Activated T-cell treated with anti-CD3 and anti-CD28 coated beads, Interleukin-2, amount 50 U/mL, for 24 hours (primary cell): ENCODE results near the gene RANBP3.
A peak's percentile ranks its signal among the peaks of the same experiment; 100 is the strongest.
"Not testable (repeated sequence)": the region's sequence is repeated elsewhere in the genome, so short reads cannot be mapped to it uniquely, and the experiment has no call there.

Experiments used
- DNase-seq: peaks from one replicate; pipeline ENCODE4 v3.0.0-alpha.2; 2020
- H3K27ac Mint-ChIP-seq: 2 replicates; pipeline ENCODE4 v1.8.0; 2020; ENCODE audit warnings: mild to moderate bottlenecking, mixed read lengths
- H3K27me3 Mint-ChIP-seq: 2 replicates; pipeline ENCODE4 v1.8.0; 2020; ENCODE audit warnings: mixed read lengths
- H3K36me3 Mint-ChIP-seq: 2 replicates; pipeline ENCODE4 v1.8.0; 2020; ENCODE audit warnings: low read depth, mixed read lengths
- H3K4me1 Mint-ChIP-seq: 2 replicates; pipeline ENCODE4 v1.8.0; 2020; ENCODE audit warnings: low read depth, mixed read lengths
- H3K4me3 Mint-ChIP-seq: 2 replicates; pipeline ENCODE4 v1.8.0; 2020; ENCODE audit warnings: mild to moderate bottlenecking, moderate library complexity, mixed read lengths
- H3K9me3 Mint-ChIP-seq: 2 replicates; pipeline ENCODE4 v1.8.0; 2020; ENCODE audit warnings: mixed read lengths

The RANBP3 gene

DNA sequence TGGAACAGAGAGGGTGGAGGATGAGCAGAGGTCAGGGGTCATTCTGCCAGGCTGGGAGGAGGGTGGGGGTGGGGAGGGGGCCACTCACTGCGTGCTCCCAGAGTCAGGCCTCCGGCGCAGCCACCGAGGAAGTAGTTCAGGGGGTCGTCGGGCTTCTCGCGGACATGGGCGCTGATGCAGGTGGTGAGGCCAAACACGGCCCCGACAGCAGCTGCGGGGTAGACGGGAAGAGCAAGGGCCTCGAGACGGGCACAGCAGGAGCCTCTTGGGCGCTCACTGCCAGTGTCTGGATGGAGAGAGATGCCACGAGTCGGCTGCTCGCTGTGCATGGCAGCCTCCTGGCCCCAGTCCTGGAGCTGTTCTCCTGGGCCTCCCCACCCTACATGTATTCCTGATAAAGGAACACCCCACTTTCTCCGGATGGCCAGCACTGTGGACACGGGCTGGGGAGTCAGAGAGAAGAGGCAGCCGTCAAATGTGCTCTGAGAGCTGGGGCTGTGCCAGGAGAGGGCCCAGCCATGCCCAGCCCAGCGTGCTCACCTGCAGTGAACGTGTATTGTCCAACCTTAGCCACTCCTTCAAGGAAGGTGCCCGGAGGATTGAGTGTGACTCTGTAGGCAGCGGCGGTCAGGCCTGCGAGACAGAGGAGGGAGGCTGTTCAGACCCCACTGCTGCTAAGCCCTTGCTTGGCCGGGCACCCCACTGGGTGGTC, 81.4 kb downstream of the RANBP3 start:
- Mint-ChIP-seq H3K27ac (no peak overlapping the region), H3K9me3 (no peaks in the 10 kb centered on the region), H3K4me3 (no peak overlapping the region), H3K36me3 (peaks cover 49% of the 10 kb centered on the region), H3K27me3 (peaks cover 2% of the 10 kb centered on the region), H3K4me1 (peaks cover 17% of the 10 kb centered on the region)
- no peak for DNase-seq

DNA sequence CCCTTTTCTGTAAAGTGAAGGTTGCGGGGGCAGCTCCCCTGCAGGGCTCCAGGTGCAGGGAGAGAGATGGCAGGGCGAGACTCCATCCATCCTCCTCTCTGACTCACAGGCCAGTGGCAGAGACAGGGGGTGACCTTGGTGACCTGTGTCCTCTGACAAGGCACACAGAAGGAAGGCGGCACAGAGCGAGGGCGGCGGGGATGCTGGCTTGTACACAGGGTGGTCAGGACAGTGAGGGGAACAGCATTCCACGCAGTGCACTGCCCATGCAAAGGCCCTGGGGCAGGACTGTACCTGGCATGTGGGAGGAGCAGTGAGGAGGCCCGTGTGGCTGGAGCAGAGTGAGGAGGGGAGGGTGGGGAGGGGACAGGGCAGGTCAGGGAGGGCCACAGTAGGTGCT, 82.0 kb downstream of the RANBP3 start:
- peaks cover 11% of the 10 kb centered on the region for H3K4me1 Mint-ChIP-seq
- H3K9me3 Mint-ChIP-seq = no peaks in the 10 kb centered on the region
- H3K27me3 Mint-ChIP-seq = peaks cover 6% of the 10 kb centered on the region
- no peak for DNase-seq
- H3K27ac Mint-ChIP-seq = no peak overlapping the region
- peaks cover 43% of the 10 kb centered on the region for H3K36me3 Mint-ChIP-seq
- no peak overlapping the region for H3K4me3 Mint-ChIP-seq

DNA sequence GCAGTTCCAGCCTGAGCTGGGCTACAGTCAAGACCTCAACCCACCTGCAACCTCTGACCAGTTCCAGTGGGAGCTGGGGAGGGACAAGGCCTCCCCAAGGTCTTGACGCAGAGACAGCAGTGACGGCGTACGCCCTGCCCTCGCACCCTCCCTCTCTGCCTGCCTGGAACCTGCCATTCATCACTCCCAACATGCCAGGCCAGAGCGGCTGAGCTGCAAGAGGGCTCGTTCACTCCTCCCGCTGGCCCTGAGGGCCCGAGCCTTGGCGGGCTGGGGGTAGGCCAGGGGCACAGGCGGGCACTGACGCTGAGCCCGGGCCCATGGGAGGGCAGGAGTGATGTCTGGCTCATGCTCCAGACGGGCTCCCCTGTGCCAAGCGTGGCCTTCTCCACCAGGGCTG, 82.5 kb downstream of the RANBP3 start:
- peaks cover 11% of the 10 kb centered on the region for H3K27me3 Mint-ChIP-seq
- H3K36me3 Mint-ChIP-seq = peaks cover 42% of the 10 kb centered on the region
- no peak for DNase-seq
- H3K4me1 Mint-ChIP-seq = peaks cover 10% of the 10 kb centered on the region
- H3K9me3 Mint-ChIP-seq = no peaks in the 10 kb centered on the region
- no peak overlapping the region for H3K27ac Mint-ChIP-seq
- no peak overlapping the region for H3K4me3 Mint-ChIP-seq

DNA sequence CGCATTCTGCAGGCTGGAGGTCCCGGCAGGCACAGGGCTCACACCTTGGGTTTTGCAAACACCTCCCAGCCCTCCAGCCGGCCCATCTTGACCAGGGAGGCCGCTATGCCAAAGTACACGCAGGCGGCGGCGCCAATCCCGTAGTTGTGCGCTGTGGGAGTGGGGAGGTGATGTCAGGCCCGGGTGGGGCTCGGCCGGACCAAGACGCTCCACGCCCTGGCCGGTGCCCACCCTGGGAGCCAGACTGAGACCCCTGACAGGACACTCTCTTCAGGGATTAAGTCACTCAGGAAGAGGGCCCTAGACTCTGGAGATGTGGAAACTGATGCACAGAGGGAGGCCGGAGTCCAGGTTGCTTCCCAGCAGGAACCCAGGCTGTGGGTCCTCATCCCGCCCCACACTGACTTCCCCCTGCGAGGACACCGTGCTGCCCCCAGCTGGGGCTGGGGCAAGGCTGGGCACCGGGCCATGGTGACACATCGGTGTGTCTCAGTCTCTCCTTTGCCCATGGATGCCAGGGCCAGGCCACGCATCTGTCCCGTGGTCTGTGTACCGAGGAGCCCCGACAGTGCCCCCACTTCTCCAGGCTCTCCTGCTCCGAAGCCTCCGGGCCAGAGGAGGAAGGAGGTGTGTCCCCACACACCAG, 83.1 kb downstream of the RANBP3 start:
- DNase-seq = no peak
- H3K27ac Mint-ChIP-seq = no peak overlapping the region

DNA sequence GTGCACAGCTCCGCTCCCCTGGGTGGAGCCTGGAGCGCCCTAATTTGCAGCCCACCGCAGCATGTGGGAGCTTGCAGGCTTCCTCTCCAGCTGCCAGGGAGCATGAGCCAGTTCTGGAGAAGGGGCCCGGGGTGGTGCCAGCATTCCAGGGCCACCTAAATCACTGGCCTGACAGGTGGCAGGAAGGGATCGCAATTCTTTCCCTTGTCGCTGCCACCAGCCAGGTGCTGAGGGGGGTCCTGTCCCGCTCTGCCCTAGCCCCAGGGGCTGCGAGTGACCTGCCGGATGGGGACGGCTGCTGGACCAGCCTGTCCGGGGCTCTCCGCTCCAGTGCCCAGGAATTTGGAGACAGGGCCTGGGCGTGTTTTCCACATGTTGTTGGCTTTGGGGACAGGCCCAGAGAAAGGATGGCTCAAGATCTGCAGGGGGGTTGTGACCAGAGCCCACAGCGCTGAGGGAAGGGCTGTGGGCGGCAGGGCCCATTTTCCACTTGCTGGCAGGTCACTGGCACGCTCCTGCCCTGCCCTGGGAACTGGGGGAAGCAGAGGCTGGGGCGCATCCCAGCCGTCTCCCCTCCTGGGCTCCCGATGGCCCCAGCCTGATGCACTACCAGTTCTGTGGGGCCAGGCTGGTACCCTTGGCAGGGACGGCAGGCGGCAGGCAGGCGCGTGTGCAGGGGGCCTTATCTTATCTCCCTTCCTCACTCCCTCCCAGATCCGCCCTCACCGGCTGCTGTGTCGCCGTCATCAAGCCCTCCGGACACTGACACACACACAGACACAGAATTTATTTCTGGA, 83.8 kb downstream of the RANBP3 start:
- Mint-ChIP-seq H3K9me3 (no peaks in the 10 kb centered on the region), H3K27ac (no peak overlapping the region), H3K4me3 (no peak overlapping the region), H3K4me1 (peaks cover 3% of the 10 kb centered on the region), H3K36me3 (peaks cover 34% of the 10 kb centered on the region), H3K27me3 (peaks cover 21% of the 10 kb centered on the region)
- no peak for DNase-seq

More for the DNA sequence above, 83.1 kb downstream of the RANBP3 start:
- H3K27me3 Mint-ChIP-seq = peaks cover 15% of the 10 kb centered on the region
- H3K36me3 Mint-ChIP-seq = peaks cover 36% of the 10 kb centered on the region
- no peaks in the 10 kb centered on the region for H3K9me3 Mint-ChIP-seq
- peaks cover 4% of the 10 kb centered on the region for H3K4me1 Mint-ChIP-seq
- H3K4me3 Mint-ChIP-seq = no peak overlapping the region

DNA sequence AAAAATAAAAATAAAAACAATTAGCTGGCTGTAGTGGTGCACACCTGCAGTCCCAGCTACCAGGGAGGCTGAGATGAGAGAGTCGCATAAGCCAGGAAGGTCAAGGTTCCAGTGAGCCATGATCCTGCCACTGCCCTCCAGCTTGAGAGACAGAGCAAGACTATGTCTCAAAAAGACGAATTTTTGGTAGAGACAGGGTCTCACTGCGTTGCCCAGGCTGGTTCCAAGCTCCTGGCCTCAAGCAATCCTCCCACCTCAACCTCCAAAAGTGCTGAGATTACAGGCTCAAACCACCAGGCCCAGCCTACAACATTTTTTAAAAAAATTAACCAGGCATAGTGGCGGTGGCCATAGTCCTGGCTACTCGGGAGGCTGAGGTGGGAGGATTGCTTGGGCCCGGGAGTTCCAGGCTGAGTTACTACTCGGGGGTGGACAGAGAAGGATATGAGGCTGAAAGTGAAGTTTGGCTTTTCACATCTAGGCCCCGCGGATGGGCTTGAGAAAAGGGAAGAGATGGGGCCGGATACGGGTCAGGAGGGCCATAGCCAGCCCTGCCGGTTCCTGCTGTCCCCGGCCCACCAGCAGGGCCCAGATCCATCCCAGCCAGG, 84.5 kb downstream of the RANBP3 start:
- Mint-ChIP-seq H3K4me3 (no peak overlapping the region), H3K27me3 (peaks cover 22% of the 10 kb centered on the region)

DNA sequence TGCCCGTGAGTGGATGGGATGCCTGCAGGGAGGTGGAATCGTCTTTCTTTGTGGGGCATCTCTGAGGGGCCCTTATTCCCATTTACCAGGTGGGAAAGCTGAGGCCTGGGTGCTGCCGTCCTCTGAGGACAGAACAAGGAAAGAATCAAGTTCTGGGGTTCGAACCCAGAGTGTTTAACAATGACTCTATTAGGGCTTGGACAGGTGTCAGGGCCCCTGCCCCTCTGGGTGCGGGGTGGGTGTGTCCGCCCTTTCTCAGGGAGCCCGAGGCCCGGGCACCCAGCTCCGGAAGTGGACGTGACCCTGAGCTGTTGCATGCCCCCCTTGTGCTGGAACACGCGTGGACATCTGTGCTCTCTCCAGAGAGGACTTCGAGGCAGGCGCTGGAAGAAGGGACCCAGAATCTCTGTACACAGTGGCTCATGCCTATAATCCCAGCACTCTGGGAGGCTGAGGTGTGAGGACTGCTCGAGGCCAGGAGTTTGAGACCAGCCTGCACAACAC, 85.1 kb downstream of the RANBP3 start:
- Mint-ChIP-seq H3K27ac (no peak overlapping the region), H3K9me3 (no peaks in the 10 kb centered on the region), H3K27me3 (peaks cover 24% of the 10 kb centered on the region), H3K4me1 (peaks cover 3% of the 10 kb centered on the region), H3K4me3 (no peak overlapping the region), H3K36me3 (peaks cover 30% of the 10 kb centered on the region)
- DNase-seq = no peak

More for the DNA sequence above, 84.5 kb downstream of the RANBP3 start:
- H3K27ac Mint-ChIP-seq = no peak overlapping the region
- no peaks in the 10 kb centered on the region for H3K9me3 Mint-ChIP-seq
- peaks cover 34% of the 10 kb centered on the region for H3K36me3 Mint-ChIP-seq
- no peak for DNase-seq
- H3K4me1 Mint-ChIP-seq = peaks cover 3% of the 10 kb centered on the region

DNA sequence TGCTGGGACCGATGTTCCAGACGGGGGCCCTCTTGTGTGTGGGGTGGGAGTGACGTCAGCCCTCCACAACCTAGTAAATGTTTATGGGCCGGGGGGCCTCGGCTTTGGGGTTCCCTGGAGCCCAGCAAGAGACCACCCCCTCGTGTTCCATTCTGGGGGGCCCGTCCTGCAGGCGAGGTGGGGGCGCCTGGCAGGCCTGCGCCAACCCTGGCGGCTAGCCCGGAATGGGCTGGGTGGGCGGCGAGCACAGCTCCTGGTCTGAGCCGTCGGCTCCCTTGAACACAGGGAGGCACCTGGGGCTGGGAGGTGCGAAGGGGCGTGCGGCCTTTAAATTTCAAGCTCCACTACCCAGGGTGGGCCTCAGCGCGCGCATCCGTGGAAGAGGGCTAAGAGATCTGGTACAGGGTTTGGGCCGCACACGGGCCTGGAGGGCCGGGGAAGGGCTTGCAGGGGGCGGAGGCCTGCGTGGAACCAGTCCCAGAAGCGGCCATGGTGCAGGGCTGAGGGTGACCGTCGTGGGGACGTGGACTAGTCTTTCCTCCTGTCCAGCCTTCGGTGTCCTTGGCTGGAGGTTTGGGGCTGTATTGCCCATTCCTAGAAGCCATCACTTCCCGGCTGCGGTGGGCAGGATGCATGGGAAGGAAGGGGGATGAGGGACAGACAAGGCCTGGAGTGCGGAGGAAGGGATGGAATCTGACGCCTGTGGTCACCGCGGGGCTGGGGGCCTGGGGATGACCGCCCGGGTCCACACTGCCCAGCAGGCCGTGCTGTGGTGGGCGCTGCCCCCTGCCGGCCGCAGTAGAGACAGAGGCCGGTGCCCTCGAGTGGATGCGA, 85.8 kb downstream of the RANBP3 start:
- Mint-ChIP-seq H3K4me3 (no peak overlapping the region), H3K36me3 (peaks cover 28% of the 10 kb centered on the region), H3K27ac (no peak overlapping the region), H3K4me1 (peaks cover 3% of the 10 kb centered on the region), H3K27me3 (peaks cover 24% of the 10 kb centered on the region), H3K9me3 (no peaks in the 10 kb centered on the region)
- DNase-seq = peak; percentile 55

DNA sequence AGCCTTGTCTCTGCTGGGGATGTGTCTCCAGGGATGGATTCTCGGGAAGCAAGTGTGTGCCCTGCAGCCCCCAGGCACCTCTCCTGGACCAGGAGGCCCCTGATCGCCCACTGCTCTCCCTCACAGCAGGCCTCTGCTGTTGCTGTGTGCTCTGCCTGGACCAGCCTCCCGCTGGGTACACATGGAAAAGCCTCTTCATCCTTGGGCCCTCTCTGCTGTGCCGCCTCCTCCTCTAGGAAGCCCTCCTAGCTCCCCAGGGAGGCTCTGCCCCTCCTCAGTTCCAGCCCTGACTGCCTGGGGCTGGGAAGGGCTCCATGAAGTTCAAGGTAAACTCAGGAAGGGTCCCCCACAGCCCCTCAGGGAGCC, 86.4 kb downstream of the RANBP3 start:
- Mint-ChIP-seq H3K27ac (no peak overlapping the region), H3K36me3 (peaks cover 23% of the 10 kb centered on the region), H3K27me3 (peaks cover 27% of the 10 kb centered on the region), H3K4me3 (no peak overlapping the region), H3K4me1 (peaks cover 3% of the 10 kb centered on the region), H3K9me3 (no peaks in the 10 kb centered on the region)
- DNase-seq = no peak

DNA sequence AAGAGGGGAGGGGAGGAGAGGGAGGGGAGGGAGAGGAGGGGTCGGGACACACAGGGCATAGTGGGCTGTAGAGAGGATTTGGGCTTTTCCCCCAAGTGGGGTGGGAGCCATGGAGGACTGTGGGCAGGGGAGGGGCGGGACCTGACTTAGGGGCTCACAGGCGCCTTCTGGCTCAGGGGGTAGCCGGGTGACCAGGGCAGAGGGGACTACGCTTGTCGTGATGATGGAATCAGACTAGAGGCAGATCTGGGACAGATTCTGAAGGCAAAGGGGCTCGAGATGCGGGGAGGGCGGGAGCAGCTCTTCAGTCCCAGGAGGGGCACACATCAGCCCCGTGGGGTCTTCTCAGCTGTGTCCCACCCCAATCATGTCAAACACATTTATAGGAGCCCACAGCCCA, 87.8 kb downstream of the RANBP3 start:
- H3K36me3 Mint-ChIP-seq = peaks cover 11% of the 10 kb centered on the region
- H3K27me3 Mint-ChIP-seq = peaks cover 31% of the 10 kb centered on the region
- no peak overlapping the region for H3K27ac Mint-ChIP-seq
- no peaks in the 10 kb centered on the region for H3K9me3 Mint-ChIP-seq
- H3K4me3 Mint-ChIP-seq = no peak overlapping the region
- no peak for DNase-seq
- H3K4me1 Mint-ChIP-seq = peaks cover 3% of the 10 kb centered on the region

DNA sequence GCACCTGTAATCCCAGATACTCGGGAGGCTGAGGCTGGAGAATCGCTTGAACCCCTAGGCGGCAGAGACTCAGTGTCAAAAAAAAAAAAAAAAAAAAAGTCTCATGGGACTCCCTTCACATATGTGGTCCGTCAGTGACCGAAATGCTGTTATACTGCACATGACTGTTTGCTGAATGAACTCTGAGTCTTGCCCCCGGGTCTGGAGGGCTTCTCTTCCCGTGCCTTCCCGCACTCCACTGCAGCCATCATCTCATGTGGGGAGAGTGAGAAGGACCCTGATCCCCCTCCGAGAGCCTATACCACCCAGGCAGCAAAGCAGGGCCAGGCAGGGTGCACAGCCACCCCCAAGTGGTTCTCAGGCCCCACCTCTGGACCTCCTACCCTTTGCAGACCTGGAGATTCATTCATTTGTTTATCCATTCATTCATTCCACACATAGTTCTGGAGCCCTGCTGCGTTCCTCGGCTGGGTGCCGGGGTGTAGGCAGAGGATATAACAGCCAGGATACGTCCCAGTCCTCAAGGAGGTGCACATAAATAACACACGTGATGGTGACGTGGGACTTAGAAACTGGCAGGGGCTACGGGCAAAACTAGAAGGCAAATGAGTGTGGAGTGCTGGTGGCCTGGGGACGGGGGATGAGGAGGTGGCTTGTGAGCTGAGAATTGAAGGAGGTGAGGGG, 88.5 kb downstream of the RANBP3 start:
- Mint-ChIP-seq H3K4me1 (peaks cover 3% of the 10 kb centered on the region), H3K27ac (no peak overlapping the region), H3K27me3 (peaks cover 31% of the 10 kb centered on the region), H3K9me3 (no peaks in the 10 kb centered on the region), H3K4me3 (no peak overlapping the region), H3K36me3 (peaks cover 4% of the 10 kb centered on the region)
- no peak for DNase-seq

DNA sequence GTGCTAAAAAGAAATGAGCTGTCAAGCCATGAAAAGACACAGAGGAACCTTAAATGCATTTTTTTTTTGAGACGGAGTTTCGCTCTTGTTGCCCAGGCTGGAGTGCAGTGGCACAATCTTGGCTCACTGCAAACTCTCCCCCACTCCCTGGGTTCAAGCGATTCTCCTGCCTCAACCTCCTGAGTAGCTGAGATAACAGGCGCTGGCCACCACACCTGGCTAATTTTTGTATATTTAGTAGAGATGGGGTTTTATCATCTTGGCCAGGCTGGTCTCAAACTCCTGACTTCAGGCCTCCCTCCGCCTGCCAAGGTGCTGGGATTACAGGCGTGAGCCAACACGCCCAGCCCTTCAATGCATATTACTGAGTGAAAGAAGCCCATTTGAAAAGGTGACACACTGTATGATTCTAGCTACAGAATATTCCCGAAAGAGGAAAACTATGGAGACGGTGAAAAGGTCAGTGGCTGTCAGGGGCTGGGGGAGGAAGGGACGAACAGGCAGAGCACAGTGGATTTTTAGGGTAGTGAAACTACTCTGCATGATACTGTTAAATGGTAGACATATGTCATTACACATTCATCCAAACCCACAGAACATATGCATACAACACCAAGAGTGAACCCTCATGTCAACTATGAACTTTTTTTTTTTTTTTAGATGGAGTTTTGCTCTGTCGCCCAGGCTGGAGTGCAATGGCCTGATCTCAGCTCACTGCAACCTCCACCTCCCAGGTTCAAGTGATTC, 93.7 kb downstream of the RANBP3 start:
- not testable (repeated sequence) for H3K9me3 Mint-ChIP-seq, H3K36me3 Mint-ChIP-seq, H3K4me1 Mint-ChIP-seq, DNase-seq, H3K27ac Mint-ChIP-seq, H3K4me3 Mint-ChIP-seq
- H3K27me3 Mint-ChIP-seq = peaks cover 24% of the 10 kb centered on the region
